Transverse colon (tissue), 4 donors: ENCODE data around the gene BACH2.

Experiments used
- EP300 ChIP-seq: sonication (generic); formaldehyde crosslinking; IDR thresholded peaks from one replicate; pipeline ENCODE4 v1.6.1; 2017; ENCODE audit warnings: antibody characterized with exemption, low read depth
- POLR2A ChIP-seq: fragments of 450-650 bp; IDR thresholded peaks from one replicate; pipeline ENCODE4 v1.6.1; 2016; ENCODE audit warnings: antibody characterized with exemption, mild to moderate bottlenecking, moderate library complexity
- POLR2AphosphoS5 ChIP-seq, 3 donors: sonication (generic); formaldehyde crosslinking; IDR thresholded peaks; one replicate each; pipeline ENCODE4 v1.6.1; 2016; ENCODE audit warnings: antibody characterized with exemption in 3 of 3
- TF ChIP-seq, protein P1 (sequence below), 5 experiments: fragments of 200-600 bp in 3 of 5; fragments of 450-650 bp in 2 of 5; sonication (generic) in 3 of 5; IDR thresholded peaks; 1 replicate in 2 of 5; 2 replicates in 3 of 5; pipeline ENCODE4 v1.5.1; 2016 to 2017; ENCODE audit warnings: antibody characterized with exemption in 5 of 5, inconsistent platforms in 3 of 5, mild to moderate bottlenecking in 2 of 5, moderate library complexity in 1 of 5

DNA sequence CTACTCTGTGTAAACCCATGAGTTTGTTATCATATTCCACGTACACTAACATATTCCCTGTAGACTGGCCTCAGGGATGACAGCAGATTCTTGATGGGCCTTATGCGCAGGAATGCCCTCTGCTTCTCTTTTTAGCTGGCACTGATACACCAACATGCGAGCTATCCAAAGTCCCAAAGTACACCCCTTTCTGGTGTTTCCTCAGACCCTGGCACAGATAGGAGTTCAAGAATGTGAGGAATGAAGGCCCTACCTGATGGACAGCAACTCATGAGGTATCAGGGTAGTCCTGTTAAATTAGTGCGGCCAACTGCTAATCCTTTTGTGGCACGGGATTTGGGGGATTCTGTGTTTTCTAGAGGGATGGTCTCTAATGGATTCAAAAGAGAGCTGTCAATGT is 93.0 kb downstream of the BACH2 start:
- TF ChIP-seq POLR2AphosphoS5 (IDR thresholded peaks at IDR 0.05) = no peak
- TF ChIP-seq, protein P1, sequence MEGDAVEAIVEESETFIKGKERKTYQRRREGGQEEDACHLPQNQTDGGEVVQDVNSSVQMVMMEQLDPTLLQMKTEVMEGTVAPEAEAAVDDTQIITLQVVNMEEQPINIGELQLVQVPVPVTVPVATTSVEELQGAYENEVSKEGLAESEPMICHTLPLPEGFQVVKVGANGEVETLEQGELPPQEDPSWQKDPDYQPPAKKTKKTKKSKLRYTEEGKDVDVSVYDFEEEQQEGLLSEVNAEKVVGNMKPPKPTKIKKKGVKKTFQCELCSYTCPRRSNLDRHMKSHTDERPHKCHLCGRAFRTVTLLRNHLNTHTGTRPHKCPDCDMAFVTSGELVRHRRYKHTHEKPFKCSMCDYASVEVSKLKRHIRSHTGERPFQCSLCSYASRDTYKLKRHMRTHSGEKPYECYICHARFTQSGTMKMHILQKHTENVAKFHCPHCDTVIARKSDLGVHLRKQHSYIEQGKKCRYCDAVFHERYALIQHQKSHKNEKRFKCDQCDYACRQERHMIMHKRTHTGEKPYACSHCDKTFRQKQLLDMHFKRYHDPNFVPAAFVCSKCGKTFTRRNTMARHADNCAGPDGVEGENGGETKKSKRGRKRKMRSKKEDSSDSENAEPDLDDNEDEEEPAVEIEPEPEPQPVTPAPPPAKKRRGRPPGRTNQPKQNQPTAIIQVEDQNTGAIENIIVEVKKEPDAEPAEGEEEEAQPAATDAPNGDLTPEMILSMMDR (IDR thresholded peaks at IDR 0.05) = no peak
- TF ChIP-seq POLR2A = no peak
- no peak for TF ChIP-seq EP300
